GM12801 (cell line): ENCODE results near the gene TPCN1.

ENCODE experiments used
- TF ChIP-seq, protein P1 (sequence below): IDR thresholded peaks from one replicate; pipeline ENCODE4 v1.5.1; 2011; ENCODE audit warnings: control low read depth; ENCODE audit not compliant: insufficient read length; ENCODE audit errors: extremely low read depth

Gene TPCN1

DNA sequence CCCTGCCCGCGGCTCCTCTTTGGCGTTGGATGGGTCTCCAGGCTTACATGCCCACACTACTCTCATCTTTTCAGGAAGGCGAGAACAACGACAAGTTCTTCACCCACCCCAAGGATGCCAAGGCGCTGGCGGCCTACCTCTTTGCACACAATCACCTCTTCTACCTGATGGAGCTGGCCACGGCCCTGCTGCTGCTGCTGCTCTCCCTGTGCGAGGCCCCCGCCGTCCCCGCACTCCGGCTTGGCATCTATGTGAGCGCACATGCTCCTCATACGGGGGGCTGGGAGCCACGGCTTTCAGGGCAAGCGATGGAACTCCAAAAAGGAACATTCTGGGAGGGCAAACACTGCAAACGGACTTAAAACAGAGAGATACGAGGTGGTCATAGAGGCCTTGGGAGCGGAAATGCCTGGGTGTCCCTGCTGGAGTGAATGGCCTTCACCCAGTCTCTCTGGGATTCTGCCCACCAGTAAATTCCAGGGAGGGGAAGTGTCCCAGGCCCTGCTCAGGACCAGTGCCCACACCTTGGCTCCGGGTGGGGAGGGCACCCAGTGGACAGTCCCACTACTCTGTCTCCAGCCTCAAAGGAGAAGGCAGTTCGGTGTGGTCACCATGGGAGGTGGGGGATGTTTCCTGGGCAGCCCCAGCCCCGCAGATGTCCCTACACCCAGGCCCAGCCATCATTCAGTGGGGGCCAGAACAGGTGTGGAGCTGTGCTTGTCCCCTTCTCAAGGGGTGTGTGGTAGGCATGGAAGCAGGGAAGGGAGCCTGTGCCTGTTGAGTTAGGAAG, 45.0 kb downstream of the TPCN1 start:
- TF ChIP-seq, protein P1, sequence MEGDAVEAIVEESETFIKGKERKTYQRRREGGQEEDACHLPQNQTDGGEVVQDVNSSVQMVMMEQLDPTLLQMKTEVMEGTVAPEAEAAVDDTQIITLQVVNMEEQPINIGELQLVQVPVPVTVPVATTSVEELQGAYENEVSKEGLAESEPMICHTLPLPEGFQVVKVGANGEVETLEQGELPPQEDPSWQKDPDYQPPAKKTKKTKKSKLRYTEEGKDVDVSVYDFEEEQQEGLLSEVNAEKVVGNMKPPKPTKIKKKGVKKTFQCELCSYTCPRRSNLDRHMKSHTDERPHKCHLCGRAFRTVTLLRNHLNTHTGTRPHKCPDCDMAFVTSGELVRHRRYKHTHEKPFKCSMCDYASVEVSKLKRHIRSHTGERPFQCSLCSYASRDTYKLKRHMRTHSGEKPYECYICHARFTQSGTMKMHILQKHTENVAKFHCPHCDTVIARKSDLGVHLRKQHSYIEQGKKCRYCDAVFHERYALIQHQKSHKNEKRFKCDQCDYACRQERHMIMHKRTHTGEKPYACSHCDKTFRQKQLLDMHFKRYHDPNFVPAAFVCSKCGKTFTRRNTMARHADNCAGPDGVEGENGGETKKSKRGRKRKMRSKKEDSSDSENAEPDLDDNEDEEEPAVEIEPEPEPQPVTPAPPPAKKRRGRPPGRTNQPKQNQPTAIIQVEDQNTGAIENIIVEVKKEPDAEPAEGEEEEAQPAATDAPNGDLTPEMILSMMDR, result no peak

DNA sequence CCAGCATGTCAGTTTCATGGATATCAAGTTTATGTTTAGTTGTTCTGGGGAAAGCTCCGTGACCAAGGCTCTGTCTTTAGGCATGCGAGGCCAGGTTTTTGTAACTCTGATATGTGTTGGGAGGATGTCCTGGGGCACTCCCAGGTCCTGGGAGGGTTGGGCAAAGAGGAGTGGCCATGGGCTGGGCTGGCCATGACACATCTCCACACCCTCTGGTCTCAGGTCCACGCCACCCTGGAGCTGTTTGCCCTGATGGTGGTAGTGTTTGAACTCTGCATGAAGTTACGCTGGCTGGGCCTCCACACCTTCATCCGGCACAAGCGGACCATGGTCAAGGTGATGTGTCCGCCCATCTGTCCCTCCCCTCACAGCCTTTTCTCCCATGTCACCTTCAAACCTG, 46.4 kb downstream of the TPCN1 start:
- TF ChIP-seq, protein P1, result no peak

DNA sequence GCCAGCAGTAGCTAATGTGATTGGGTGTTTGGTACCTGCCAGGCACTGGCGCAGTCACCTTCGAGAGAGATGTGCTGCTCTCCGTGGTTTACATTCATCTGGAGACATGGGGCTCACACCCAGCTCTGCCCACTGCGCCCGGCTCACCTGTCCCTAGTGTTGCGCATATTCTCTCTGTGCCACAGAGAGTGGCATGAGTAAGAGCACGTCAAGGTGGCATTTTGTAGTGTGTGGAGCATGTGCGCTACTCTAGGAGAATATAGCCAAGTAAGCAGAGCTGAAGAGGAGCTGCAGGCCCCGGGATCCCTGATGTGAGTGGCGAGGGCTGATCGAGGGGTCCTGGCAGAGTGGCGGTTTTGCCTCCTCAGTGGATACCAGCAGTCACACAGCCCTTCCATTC, 46.9 kb downstream of the TPCN1 start:
- TF ChIP-seq, protein P1, result no peak

DNA sequence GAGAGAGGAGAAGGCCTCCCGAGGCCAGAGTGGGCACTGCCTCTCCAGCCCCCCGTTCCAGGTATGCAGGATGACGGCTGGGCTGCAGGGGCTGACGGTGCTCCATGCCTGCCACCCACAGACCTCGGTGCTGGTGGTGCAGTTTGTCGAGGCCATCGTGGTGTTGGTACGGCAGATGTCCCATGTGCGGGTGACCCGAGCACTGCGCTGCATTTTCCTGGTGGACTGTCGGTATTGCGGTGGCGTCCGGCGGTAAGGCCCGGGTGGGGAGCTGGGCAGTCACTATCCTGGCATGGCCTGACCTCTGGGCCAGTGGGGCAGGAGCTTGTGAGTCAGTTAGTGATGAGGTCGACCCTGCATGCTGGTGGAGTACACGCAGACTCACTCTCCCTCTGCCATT, 47.4 kb downstream of the TPCN1 start:
- TF ChIP-seq, protein P1, result no peak

DNA sequence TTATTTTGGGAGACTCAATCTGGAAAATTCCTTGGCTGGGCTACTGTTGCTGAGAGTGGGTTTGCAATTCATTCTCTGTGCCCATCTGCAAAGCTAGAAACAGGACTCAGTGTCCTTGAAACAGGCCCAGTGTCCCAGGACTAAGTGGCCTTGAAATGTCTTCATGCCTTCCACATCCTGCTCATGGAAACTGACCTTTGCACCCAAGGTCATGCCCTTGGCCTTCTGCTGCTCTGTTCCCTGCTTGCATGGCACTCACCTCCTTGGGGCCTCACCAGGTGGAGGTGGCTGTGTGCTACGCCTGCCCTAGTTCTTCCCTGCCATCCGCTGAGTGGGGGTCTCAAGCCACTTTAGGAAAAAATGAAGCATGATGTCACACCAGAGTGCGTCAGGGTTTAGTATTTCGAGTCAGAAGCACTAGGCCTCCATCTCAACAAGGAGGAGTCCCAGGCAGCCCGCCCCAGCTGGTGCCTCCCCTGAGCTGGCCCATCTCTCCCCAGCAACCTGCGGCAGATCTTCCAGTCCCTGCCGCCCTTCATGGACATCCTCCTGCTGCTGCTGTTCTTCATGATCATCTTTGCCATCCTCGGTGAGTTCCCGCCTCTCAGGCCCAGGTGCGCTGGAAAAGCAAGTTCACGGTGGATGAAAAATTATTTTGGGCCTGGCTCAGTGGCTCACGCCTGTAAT, 48.1 kb downstream of the TPCN1 start:
- TF ChIP-seq, protein P1, result no peak

DNA sequence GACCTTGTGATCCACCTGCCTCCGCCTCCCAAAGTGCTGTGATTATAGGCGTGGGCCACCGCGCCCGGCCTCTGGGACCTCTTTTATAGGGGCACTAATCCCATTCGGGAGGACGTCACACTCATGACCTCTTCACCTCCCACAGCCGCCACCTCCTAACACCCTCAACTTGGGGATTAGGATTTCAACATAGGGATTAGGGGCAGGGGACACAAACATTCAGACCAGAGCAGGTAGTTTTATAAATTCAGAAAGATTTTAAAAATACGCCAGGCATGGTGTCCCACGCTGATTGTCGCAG, 49.4 kb downstream of the TPCN1 start:
- TF ChIP-seq, protein P1, result no peak

DNA sequence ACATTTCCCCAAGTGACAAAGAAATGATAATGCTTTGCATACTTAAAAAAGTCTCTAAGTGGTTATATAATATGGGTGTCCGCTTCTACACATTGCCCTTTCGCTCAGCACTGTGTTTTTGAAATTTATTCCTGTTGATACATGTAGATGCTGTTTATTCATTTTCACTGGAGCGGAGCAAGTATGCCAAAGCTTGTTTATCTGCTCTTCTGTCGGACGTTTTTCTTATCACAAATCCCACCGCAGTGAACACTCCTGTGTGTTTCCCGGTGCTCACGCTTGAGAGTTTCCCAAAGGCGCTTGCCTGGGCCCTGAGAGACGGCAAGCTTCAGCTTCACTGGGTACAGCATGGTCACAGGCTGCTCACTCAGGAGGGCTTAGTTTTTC, 50.2 kb downstream of the TPCN1 start:
- TF ChIP-seq, protein P1, result no peak
